Adrenal gland (tissue), 5 donors: ENCODE data around the gene TEKT5.

Experiments used
- POLR2A ChIP-seq, 2 donors: fragments of 450-650 bp; IDR thresholded peaks; one replicate each; pipeline ENCODE4 v1.6.1; 2017; ENCODE audit warnings: antibody characterized with exemption in 2 of 2, mild to moderate bottlenecking in 2 of 2, moderate library complexity in 1 of 2
- TF ChIP-seq, protein P1 (sequence below), 6 experiments: fragments of 450-650 bp in 4 of 6; fragments of 200-600 bp in 2 of 6; sonication (generic) in 1 of 6; IDR thresholded peaks; 1 replicate in 5 of 6; 2 replicates in 1 of 6; pipeline versions ENCODE4 v1.5.1 to v1.8.0; 2016 to 2021; ENCODE audit warnings: antibody characterized with exemption in 6 of 6, mild to moderate bottlenecking in 2 of 6, moderate library complexity in 1 of 6
- donor health status: DM: no; HTN: no; CAD: no.

DNA sequence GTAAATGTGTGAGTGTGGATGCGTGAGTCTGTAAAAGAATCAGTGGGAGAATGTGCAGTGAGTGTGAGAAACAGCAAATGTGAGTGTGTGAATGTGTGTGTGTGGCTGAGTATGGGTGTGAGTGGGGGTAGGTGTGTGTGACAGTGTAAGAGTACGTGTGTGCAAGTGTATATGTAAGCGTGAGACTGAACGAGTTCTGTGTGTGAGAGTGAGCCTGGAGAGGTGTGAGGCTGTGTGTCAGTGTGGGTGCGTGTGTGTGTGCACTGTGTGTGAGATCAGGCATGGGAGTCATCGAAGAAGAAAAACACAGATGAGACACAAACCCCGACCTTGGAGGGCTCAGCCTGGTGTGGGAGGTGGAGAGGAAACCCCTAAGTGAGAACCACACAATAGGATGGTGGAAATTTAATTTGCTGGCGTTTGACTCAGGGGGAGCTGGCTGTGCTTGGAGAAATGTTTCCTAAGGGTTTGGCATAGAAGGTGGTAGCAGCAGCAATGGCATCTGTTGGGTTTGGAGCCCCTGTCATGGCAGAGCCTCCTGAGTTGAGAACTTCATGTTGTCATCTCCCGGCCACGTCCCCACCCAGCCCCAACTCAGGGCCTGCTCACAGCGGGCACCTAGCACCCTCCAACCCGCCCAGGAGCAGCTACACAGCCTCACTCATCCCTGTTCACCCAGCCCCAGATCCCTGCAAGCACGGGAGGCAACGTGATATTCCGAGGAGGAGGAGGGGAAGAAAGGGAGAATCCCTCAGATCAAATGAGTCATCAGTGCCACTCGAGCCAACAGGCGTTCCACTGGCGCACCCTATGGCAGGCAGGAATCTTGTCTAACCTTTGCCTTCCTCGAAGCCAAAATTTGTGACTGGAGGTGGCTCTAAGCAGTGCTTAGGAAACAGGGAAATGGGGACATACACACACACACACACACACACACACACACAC is 34.6 kb upstream of the TEKT5 start:
- TF ChIP-seq, protein P1, sequence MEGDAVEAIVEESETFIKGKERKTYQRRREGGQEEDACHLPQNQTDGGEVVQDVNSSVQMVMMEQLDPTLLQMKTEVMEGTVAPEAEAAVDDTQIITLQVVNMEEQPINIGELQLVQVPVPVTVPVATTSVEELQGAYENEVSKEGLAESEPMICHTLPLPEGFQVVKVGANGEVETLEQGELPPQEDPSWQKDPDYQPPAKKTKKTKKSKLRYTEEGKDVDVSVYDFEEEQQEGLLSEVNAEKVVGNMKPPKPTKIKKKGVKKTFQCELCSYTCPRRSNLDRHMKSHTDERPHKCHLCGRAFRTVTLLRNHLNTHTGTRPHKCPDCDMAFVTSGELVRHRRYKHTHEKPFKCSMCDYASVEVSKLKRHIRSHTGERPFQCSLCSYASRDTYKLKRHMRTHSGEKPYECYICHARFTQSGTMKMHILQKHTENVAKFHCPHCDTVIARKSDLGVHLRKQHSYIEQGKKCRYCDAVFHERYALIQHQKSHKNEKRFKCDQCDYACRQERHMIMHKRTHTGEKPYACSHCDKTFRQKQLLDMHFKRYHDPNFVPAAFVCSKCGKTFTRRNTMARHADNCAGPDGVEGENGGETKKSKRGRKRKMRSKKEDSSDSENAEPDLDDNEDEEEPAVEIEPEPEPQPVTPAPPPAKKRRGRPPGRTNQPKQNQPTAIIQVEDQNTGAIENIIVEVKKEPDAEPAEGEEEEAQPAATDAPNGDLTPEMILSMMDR (IDR thresholded peaks at IDR 0.05) = peak in 1 of 6 experiments; percentile 9
- no peak for TF ChIP-seq POLR2A (IDR thresholded peaks at IDR 0.05)
